NCI-H1436 treated with DMSO at 0.1 percent for 48 hours (cell line): ENCODE measurements around the gene FAF1.
A peak's percentile ranks its signal among the peaks of the same experiment; 100 is the strongest.
"Not testable (repeated sequence)": the region's sequence is repeated elsewhere in the genome, so short reads cannot be mapped to it uniquely, and the experiment has no call there.

Experiments
- DNase-seq: peaks from one replicate; lab custom pipeline; 2025; lab: John Stamatoyannopoulos, UW

FAF1 gene

DNA sequence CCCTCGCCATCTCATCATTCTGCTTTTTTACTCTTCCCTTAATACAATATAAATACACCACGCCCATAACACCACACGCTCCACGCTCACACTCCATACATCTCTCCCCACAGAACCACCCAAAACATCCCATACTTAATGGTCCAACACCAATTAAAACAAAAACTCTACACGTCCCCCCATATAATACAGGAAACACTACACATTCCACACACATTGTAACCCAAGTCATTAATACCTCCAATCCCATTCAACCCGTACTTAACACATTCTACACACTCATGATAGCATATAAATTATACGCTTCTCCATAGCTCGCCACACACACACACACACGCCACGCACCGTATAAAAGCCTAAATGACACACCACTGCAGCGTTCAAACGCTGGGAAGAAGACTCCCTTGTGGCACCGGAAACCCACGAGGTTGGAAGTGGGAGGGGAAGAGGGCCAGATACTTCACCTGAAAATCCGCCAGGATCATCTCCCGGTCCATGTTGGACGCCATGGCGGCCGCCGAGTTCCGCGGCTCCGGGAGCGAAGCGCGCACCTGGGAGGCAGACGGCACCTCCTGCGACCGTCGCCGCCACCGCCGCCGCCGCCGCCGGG lies 659 bp downstream of the FAF1 start:
- DNase-seq: no peak

DNA sequence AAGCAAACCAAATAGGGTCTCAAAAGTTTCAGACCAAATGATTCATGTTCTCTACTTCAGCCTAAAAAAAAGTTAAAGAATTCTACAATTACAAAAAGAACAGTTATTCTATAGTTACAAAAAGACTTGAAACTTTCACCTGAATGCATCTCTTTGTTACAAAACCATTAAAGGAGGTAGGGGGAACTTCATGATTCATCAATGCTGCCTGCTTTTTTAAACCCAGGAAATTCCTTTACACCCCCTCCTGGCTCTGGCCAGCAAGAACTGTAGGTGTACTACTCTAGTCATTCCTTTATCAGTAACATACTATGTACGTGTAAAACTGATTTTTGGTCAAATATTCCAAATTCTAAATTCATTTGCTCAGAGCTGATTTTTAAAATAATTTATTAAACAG lies 5.0 kb downstream of the FAF1 start:
- no peak for DNase-seq

DNA sequence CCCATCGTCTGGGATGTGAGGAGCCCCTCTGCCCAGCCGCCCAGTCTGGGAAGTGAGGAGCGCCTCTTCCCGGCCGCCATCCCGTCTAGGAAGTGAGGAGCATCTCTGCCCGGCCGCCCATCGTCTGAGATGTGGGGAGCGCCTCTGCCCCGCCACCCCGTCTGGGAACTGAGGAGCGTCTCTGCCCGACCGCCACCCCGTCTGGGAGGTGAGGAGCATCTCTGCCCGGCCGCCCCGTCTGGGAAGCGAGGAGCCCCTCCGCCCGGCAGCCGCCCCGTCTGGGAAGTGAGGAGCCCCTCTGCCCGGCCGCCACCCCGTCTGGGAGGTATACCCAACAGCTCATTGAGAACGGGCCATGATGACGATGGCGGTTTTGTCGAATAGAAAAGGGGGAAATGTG lies 7.5 kb downstream of the FAF1 start:
- not testable (repeated sequence) for DNase-seq

DNA sequence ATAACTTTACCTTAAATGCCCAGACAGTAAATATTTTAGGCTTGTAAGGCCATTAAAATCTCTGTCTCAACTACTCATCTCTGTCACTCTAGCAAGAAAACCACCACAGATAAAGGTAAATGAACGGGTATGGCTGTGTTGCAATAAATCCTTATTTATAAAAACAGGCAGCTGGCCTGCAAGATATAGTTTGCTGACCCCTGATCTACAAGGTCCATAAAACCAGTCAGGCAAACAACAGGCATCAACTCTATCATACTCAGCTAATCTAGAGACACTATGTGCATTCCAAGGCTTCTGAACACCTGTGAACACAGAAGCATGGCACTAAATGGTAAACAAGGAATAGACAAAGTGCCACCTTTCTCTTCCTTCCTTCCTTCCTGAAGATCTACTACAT lies 9.7 kb downstream of the FAF1 start:
- DNase-seq: no peak

DNA sequence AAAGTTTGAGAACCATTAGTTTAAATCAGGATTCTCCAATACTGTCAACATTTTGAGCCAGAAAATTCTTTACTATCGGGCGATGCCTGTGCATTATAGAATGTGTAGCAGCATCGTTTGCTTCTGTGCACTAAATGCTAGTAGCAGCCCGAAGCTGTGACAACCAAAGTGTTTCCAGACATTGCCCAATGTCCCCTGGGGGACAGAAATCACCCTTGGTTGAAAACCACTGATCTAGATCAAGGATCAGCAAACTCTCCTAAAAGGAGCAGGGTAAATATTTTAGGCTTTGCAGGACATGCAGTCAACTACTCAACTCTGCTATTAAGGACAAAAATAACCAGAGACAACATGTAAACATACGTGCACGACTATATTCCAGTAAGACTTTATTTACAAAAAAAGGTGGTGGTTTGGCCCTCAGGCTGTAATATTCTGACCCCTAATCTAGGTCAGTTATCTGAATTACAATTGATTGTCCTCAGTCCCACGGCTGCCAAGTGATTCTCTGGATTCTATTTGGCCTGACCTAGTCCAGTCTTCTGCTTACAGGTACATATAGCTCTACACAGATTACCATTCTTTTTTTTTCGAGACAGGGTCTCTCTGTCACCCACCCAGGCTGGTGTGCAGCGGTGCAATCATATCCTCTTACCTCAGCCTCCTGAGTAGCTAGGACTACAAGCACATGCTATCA lies 10.6 kb downstream of the FAF1 start:
- no peak for DNase-seq

DNA sequence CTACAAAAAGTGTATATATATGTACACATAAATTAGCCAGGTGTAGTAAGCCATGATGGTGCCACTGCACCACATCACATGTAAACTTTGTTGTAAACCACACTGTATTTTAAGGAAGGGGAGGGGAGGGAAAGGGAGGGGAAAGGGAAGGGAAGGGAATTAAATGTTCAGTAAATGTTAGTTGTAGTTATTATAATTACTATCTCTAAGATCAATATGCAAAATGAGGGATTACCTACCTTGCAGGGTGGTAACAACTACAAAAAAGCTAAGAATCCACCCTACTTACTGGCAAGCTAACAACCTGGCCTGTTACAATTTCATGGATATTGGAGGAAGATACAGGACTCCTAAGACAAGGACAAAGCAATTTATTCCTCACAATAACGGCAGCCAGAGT lies 17.7 kb downstream of the FAF1 start:
- no peak for DNase-seq

DNA sequence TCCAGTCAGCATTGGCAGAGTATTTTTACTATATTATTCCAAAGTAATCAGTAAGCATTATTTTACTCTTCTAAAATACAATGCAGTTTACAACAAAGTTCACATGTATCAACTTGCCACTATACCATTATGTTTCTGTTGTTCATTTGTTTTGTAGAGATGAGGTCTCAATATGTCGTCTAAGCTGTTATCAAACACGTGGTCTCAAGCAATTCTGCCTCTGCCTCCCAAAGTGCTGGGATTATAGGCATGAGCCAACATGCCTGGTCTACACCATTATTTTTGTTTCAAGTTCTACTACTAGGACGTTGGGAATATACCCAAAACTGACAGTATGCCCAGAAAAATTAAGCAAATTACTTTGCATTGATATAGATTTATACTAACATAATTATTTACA lies 19.8 kb downstream of the FAF1 start:
- no peak for DNase-seq

DNA sequence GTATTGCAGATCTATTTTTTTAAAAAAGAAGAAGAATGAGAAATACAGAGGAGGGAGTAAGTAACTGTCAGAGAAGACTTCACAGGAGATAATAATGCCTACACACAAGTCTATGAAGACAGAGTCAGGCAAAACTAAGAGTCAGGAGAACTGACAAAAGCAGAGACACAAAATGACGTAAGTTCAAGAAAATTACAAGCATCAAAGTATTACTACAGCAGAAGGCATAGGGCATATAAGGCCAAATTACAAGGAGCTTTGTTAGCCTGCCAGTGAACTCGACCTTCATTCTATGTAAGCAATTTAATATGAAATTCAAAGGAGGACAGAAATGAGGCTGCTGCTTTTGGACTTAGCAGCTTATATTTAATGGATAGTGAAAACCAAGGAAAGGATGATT lies 23.7 kb downstream of the FAF1 start:
- DNase-seq: no peak

DNA sequence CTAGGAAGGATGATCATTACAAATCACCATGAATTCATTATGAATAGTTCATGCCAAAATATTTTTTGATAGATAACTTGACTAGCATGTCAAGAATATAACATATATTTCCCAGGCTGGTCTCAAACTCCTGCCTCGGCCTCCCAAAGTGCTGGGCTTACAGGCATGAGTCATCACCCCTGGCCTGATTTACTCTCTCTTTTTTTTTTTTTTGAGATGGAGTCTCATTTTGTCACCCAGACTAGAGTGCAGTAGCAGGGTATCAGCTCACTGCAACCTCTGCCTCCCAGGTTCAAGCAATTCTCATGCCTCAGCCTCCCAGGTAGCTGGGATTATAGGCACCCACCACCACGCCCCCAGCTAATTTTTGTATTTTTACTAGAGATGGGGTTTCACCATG lies 24.8 kb downstream of the FAF1 start:
- not testable (repeated sequence) for DNase-seq

DNA sequence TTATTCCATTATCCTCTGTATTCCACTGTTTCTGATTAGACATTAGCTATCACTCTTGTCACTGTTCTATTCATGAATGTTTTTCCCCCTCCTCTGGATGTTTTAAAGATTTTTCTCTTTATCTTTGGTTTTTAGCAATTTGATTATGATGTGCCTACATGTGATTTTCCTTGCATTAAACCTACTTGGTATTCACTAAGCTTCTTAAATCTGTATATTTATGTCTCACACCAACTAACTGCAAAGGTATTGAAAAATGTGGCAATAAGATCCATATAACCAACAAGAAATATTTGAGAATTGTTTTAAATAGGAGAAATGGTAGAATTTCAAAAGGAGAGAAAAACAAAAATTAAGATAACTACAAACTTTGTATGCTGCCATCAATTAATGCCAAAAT lies 25.2 kb downstream of the FAF1 start:
- no peak for DNase-seq

DNA sequence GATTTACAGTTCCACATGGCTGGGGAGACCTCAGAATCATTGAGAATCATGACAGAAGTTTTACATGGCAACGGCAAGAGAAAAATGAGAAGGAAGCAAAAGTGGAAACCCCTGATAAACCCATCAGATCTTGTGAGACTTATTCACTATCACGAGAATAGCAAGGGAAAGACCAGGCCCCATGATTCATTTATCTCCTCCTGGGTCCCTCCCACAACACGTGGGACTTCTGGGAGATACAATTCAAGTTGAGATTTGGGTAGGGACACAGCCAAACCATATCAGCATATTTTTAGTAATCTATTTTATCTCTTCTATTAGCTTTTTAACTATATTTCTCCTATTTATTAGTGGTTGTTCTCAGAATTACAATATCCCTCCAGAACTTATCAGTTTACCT lies 26.3 kb downstream of the FAF1 start:
- not testable (repeated sequence) for DNase-seq

DNA sequence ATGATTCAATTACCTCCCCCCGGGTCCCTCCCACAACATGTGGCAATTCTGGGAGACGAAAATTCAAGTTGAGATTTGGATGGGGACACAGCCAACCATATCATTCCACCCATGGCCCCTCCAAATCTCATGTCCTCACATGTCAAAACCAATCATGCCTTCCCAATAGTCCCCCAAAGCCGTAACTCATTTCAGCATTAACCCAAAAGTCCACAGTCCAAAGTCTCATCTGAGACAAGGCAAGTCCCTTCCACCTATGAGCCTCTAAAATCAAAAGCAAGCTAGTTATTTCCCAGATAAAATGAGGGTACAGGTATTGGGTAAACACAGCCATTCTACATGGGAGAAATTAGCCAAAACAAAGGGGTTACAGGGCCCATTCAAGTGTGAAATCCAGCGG lies 28.0 kb downstream of the FAF1 start:
- not testable (repeated sequence) for DNase-seq

DNA sequence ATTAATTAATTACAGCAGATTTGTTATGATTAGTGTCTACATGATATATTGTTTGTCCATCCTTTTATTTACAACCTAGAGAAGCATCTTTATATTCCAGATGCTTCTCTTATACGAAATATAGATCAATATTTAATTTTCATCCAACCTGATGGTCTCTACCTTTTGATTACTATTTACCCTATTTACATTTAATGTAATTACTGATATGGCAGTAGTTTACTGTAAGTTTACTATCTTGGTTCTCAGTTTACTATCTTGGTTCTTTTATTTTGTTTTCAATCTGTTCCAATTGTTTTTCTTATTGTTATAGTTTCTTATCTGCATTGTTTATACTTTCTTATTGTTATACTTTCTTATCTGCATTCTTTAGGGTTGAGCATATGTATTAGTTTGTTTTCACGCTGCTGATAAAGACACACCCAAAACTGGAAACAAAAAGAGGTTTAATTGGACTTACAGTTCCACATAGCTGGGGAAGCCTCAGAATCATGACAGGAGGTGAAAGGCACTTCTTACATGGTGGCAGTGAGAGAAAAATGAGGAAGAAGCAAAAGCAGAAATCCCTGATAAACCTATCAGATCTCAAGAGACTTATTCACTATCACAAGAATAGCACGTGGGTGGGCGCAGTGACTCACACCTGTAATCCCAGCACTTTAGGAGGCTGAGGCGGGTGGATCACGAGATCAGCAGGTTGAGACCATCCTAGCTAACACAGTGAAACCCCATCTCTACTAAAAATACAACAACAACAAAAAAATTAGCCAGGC lies 28.9 kb downstream of the FAF1 start:
- no peak for DNase-seq

DNA sequence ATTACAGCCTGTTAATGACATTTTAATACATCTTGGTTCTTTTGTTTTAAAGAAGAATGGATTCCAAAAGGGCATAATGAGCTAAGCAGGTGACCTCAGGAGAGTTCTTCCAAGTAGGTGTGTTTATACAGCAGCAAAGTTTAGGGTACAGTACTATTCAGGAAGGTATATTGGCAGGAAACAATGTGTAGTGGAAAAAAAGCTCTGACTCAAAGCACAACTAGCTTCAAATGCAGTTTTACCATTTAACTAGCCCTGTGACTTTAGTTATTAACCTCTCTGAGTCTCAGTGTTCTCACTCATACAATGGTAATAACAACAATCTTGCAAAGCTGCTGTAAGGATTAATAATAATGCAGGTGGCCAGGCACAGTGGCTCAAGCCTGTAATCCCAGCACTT lies 29.9 kb downstream of the FAF1 start:
- no peak for DNase-seq

DNA sequence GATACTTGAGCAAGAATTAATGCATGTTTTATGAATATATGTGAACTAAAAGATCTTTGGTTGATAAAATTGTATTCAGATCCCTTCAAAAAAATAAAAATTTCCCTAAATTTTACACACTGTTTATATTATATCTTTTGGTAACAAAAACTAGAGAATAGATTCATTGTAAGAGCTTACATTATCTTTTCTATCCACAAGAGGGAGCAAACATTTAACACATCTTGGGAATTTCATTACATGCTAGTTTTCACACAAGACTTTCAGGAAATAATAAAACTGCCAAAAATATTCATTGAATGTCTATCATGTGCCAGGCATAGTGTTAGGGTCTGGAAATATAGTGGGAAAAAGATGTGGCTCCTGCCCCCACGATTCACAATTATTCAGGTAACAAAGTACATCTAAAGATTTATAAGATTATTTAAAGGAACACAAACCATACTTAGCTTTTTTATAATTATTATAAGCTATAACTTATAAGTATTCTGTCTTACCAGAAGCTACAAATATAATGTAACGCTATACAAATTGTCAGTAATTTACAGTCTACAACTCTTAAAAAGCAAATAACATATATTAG lies 30.6 kb downstream of the FAF1 start:
- peak; percentile 6 for DNase-seq

DNA sequence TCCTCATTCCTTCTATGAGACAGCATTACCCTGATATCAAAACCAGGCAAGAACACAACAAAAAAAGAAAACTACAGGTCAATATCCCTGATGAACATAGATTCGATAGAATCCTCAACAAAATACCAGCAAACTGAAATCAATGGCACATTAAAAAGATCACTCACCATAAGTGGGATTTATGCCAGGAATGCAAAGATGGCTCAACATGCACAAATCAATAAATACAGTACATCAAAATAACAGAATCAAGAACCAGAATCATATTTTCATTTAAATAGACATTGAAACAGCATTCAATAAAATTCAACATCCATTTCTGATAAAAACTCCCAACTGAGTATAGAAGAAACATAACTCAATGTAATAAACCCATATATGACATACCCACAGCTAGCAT lies 36.5 kb downstream of the FAF1 start:
- no peak for DNase-seq

DNA sequence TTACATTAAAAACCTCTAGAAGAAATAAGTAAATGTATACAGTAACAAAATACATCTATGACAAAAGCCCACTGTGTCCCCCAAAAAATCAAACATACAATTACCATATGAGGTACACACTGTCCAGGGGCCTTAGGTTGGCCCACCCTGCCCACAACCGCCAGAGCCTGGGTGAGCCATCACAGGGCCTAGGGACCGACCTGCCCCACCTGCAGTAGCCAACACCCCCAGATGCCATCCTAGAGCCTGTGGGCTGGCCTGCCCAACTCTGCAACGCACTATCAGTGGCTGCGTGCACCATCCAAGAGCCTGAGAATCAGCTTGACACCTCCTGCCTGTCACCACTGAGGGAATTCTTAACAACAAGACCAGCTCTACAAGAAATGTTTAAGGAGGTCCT lies 39.0 kb downstream of the FAF1 start:
- DNase-seq: no peak

DNA sequence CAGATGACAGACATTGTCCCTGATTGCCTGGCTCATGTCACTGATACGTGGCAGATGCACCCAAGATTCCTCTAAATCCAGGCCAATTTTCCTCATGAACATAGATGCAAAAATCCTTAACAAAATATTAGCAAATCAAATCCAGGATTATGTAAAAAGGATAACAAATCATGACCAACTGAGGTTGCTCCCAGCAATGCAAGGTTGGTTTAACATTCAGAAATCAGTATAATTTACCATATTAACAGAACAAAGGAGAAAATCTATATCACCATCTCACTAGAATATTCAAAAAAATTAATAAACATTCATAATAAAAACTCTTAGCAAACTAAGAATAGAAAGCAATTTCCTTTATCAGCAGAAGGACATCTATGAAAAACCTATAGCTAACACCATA lies 39.7 kb downstream of the FAF1 start:
- no peak for DNase-seq

DNA sequence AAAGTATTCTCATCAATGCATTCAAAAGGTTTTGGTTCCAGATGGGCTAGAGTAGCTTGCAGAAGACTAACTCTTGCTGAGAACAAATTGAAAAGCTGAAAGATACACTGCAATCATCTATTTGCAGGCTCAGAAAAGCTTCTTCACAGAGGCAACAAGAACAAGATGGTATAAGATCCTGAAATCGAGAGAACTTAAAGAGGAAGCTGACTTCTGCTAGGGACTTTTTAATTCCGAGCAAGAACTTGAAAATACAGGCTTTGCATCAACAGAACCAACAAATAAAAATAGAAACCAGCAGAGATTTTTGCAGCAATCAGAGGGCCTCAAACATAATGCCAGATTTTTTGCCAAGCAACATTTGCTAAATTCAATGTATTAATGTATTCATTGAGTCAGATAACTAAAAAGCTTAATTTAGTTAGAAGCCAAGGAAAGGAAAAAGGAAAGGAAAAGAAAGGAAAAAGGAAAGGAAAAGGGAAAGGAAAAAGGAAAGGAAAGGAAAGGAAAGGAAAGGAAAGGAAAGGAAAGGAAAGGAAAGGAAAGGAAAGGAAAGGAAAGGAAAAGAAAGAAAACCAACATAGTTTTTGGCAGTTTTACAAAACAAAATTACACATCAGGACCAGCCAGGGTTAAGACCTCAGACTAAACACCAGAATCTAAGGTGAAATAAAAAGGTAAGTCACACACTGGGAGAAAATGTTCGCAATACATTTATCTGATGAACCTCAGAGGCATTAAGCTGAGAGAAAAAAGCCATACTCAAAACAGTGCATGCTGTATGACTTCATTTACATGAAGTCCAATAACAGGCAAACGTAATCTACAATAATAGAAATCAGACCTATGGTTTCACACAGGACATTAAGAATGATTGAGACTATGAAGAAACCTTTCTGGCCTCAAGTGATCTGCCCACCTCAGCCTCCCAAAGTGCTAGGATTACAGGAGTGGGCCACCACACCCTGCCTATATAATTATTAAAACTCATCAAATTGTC lies 42.6 kb downstream of the FAF1 start:
- no peak for DNase-seq

DNA sequence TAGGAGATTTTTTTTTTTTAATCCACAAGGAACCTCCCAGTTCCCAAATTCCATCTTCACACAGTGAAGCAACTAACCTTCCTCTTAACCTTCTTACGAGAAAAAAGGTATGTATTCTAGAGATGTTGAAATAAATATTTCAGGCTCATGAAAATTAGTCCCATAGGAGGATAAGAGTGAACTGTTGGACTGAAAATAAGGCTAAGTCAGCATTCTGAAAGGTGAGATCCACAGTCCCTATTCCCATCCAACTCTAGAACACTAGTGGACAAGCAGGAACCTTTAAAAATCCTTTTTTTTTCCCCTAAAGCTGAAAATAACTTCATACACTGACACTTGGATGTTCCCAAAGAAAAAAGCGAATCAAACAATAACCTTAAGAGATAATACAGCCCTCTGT lies 44.4 kb downstream of the FAF1 start:
- no peak for DNase-seq

DNA sequence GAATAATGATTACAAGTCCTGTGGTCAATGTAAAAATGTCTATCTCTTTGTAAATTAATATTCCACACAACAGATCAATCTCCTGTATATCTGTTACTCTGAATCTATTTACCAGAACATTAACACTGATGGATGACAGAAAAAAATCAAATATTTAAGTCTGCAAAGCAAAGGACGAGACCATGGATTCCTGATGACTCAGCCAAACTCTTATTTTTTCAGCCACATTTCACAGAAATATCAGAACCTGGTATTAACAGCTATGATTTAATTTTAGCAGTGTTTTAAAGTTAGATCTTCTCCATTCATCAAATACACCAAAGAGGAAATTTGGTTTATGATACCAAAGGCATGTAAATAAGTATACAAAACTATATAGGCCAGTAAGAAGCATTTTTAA lies 46.1 kb downstream of the FAF1 start:
- DNase-seq: no peak

DNA sequence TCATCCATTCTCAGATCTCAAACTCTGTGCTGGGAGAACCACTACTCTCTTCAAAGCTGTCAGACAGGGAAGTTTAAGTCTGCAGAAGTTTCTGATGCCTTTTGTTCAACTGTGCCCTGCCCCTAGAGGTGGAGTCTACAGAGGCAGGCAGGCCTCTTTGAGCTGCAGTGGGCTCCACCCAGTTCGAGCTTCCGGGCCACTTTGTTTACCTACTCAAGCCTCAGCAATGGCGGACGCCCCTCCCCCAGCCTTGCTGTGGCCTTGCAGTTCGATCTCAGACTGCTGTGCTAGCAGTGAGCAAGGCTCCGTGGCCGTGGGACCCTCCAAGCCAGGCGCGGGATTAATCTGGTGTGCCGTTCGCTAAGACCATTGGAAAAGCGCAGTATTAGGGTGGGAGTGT lies 49.7 kb downstream of the FAF1 start:
- DNase-seq: not testable (repeated sequence)
